WTC11 (cell line): ENCODE results near the gene ARHGEF28. TPM values are rescaled to one million over a fixed set of nuclear protein-coding genes. Genes with fewer than 3 reads are reported as not detected.

ENCODE experiments used
- ATAC-seq: fragments of 200-7000 bp; cut with Tn5 transposase; 2 replicates; pipeline ENCODE4 v1.10.0; 2021; ENCODE audit warnings: mild to moderate bottlenecking, moderate library complexity
- CTCF ChIA-PET: fragments of 300-600 bp; sonication (Branson Sonifier 250); formaldehyde crosslinking; loops from one replicate; lab custom pipeline; 2021; ENCODE audit warnings: antibody characterized with exemption; lab: Charles Lee
- POLR2A ChIA-PET: fragments of 350-600 bp; sonication (Branson Sonifier 250); formaldehyde crosslinking; loops from one replicate; lab custom pipeline; 2021; ENCODE audit warnings: antibody characterized with exemption; lab: Charles Lee
- DNase-seq: peaks from one replicate; pipeline ENCODE4 v3.0.0; 2021; ENCODE audit warnings: low spot score
- H3K27ac Mint-ChIP-seq: 2 replicates; pipeline ENCODE4 v1.8.0; 2021; ENCODE audit warnings: mixed read lengths
- H3K27me3 Mint-ChIP-seq: 2 replicates; pipeline ENCODE4 v1.8.0; 2021; ENCODE audit warnings: low read depth, mild to moderate bottlenecking, moderate library complexity, mixed read lengths
- H3K36me3 Mint-ChIP-seq: 2 replicates; pipeline ENCODE4 v1.8.0; 2021; ENCODE audit warnings: mixed read lengths
- H3K4me1 Mint-ChIP-seq: 2 replicates; pipeline ENCODE4 v1.8.0; 2022; ENCODE audit warnings: mixed read lengths
- H3K4me3 Mint-ChIP-seq: 2 replicates; pipeline ENCODE4 v1.8.0; 2021; ENCODE audit warnings: mild to moderate bottlenecking, moderate library complexity, mixed read lengths
- H3K9me3 Mint-ChIP-seq: 2 replicates; pipeline ENCODE4 v1.8.0; 2021; ENCODE audit warnings: mixed read lengths
- E2F5 ChIP-seq: sonication (generic); formaldehyde crosslinking; IDR thresholded peaks from 2 replicates; pipeline ENCODE4 v1.8.1; 2022; ENCODE audit warnings: mild to moderate bottlenecking, moderate library complexity, missing genetic modification reagents
- ESRRA ChIP-seq: sonication (generic); formaldehyde crosslinking; IDR thresholded peaks from 2 replicates; pipeline ENCODE4 v1.8.1; 2022; ENCODE audit warnings: mild to moderate bottlenecking, missing genetic modification reagents, borderline replicate concordance
- FOXK1 ChIP-seq: sonication (generic); formaldehyde crosslinking; IDR thresholded peaks from 2 replicates; pipeline ENCODE4 v1.8.0; 2022; ENCODE audit warnings: mild to moderate bottlenecking, moderate library complexity, missing genetic modification reagents
- GTF2I ChIP-seq: fragments of 250-450 bp; sonication (Bioruptor Pico); conservative IDR thresholded peaks from 2 replicates; pipeline ENCODE4 v1.4.0; 2021; ENCODE audit warnings: mild to moderate bottlenecking
- HMGXB4 ChIP-seq: sonication (generic); formaldehyde crosslinking; IDR thresholded peaks from 2 replicates; pipeline ENCODE4 v1.8.1; 2023; ENCODE audit warnings: mild to moderate bottlenecking, moderate library complexity, missing genetic modification reagents
- MXD4 ChIP-seq: fragments of 250-450 bp; sonication (Bioruptor Pico); IDR thresholded peaks from 2 replicates; pipeline ENCODE4 v1.8.0; 2021; ENCODE audit warnings: mild to moderate bottlenecking, moderate library complexity, borderline replicate concordance
- MYBL2 ChIP-seq: sonication (generic); formaldehyde crosslinking; IDR thresholded peaks from 2 replicates; pipeline ENCODE4 v1.8.1; 2023; ENCODE audit warnings: mild to moderate bottlenecking, moderate library complexity, missing genetic modification reagents
- RELA ChIP-seq: sonication (generic); formaldehyde crosslinking; IDR thresholded peaks from 2 replicates; pipeline ENCODE4 v1.8.1; 2022; ENCODE audit warnings: missing genetic modification reagents, mild to moderate bottlenecking, borderline replicate concordance
- TCF7 ChIP-seq: sonication (generic); formaldehyde crosslinking; IDR thresholded peaks from 2 replicates; pipeline ENCODE4 v1.8.0; 2022; ENCODE audit warnings: mild to moderate bottlenecking, low read depth, missing genetic modification reagents, moderate library complexity
- TEAD1 ChIP-seq: sonication (generic); formaldehyde crosslinking; IDR thresholded peaks from 2 replicates; pipeline ENCODE4 v1.8.0; 2022; ENCODE audit warnings: mild to moderate bottlenecking, missing genetic modification reagents
- ZNF121 ChIP-seq: sonication (generic); formaldehyde crosslinking; IDR thresholded peaks from 2 replicates; pipeline ENCODE4 v1.8.0; 2023; ENCODE audit warnings: missing genetic modification reagents
- ZNF263 ChIP-seq: sonication (generic); formaldehyde crosslinking; IDR thresholded peaks from 2 replicates; pipeline ENCODE4 v1.8.1; 2022; ENCODE audit warnings: low read depth, mild to moderate bottlenecking, moderate library complexity, missing genetic modification reagents
- ZNF512 ChIP-seq: sonication (generic); formaldehyde crosslinking; IDR thresholded peaks from 2 replicates; pipeline ENCODE4 v1.8.1; 2022; ENCODE audit warnings: missing genetic modification reagents, borderline replicate concordance
- ZSCAN18 ChIP-seq: fragments of 250-450 bp; sonication (Bioruptor Pico); IDR thresholded peaks from 2 replicates; pipeline ENCODE4 v2.1.2; 2022; ENCODE audit warnings: mild to moderate bottlenecking, moderate library complexity
- total RNA-seq: library from RNA; stranded (reverse); gene quantifications from 3 replicates; pipeline ENCODE4 v1.2.3, GENCODE V29; 2021
- TF ChIP-seq, protein P1 (sequence below): sonication (generic); formaldehyde crosslinking; IDR thresholded peaks from 2 replicates; pipeline ENCODE4 v1.8.0; 2022; ENCODE audit warnings: mild to moderate bottlenecking, missing genetic modification reagents
- TF ChIP-seq, protein P2 (sequence below): sonication (generic); formaldehyde crosslinking; IDR thresholded peaks from 2 replicates; pipeline ENCODE4 v1.8.1; 2023; ENCODE audit warnings: mild to moderate bottlenecking, missing genetic modification reagents, moderate library complexity
- TF ChIP-seq, protein P3 (sequence below): sonication (generic); formaldehyde crosslinking; IDR thresholded peaks from 2 replicates; pipeline ENCODE4 v1.8.1; 2023; ENCODE audit warnings: mild to moderate bottlenecking, missing genetic modification reagents
- TF ChIP-seq, protein P4 (sequence below): sonication (generic); formaldehyde crosslinking; IDR thresholded peaks from 2 replicates; pipeline ENCODE4 v1.8.1; 2023; ENCODE audit warnings: mild to moderate bottlenecking, missing genetic modification reagents
- TF ChIP-seq, protein P5 (sequence below): sonication (generic); formaldehyde crosslinking; conservative IDR thresholded peaks from 2 replicates; pipeline ENCODE4 v1.8.1; 2022; ENCODE audit warnings: mild to moderate bottlenecking, missing genetic modification reagents
- TF ChIP-seq, protein P6 (sequence below): fragments of 250-450 bp; sonication (Bioruptor Pico); IDR thresholded peaks from 2 replicates; pipeline ENCODE4 v1.9.0; 2021; ENCODE audit warnings: mild to moderate bottlenecking

Gene ARHGEF28
- total RNA-seq, 1 experiment from 2014 or later, result 0.96 TPM

DNA sequence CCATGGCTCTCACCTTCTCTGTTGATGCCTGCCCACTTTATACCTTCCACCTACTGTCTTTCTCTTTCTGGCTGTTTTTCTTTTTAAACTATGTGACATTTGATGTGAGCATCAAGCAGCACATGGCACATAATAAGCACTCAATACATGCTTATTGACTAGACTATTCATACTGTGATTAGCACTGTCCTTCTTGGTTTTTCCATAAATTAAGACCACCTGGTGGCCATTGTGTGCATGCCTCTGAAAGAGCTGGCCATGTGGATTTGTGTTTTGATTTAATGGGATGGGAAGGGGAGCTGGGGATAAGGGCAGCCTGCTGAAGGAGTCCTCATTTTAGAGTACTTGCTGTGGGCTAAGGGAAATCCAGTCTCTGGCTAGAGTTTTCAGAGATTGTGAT lies 79.4 kb downstream of the ARHGEF28 start:
- H3K27ac Mint-ChIP-seq, result no peak overlapping the region
- TF ChIP-seq, protein P1, sequence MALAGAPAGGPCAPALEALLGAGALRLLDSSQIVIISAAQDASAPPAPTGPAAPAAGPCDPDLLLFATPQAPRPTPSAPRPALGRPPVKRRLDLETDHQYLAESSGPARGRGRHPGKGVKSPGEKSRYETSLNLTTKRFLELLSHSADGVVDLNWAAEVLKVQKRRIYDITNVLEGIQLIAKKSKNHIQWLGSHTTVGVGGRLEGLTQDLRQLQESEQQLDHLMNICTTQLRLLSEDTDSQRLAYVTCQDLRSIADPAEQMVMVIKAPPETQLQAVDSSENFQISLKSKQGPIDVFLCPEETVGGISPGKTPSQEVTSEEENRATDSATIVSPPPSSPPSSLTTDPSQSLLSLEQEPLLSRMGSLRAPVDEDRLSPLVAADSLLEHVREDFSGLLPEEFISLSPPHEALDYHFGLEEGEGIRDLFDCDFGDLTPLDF (CRISPR knock-in tag), result no peak
- TF ChIP-seq, protein P2, sequence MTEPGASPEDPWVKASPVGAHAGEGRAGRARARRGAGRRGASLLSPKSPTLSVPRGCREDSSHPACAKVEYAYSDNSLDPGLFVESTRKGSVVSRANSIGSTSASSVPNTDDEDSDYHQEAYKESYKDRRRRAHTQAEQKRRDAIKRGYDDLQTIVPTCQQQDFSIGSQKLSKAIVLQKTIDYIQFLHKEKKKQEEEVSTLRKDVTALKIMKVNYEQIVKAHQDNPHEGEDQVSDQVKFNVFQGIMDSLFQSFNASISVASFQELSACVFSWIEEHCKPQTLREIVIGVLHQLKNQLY (CRISPR knock-in tag), result no peak
- TF ChIP-seq RELA (CRISPR knock-in tag), result no peak
- TF ChIP-seq ZNF263, result no peak
- TF ChIP-seq HMGXB4 (CRISPR knock-in tag), result no peak
- TF ChIP-seq E2F5 (CRISPR knock-in tag), result no peak
- TF ChIP-seq, all 79 proteins: peak for 0
- CTCF ChIA-PET, result interaction anchor here (0.5 to 2.8 kb wide), 8 partner anchors 11 to 108 kb away, joined by 3 to 11 read pairs (median 4); no protein-coding TSS in a partner anchor
- POLR2A ChIA-PET, result no interaction called here
- peaks cover 22% of the 10 kb centered on the region for H3K9me3 Mint-ChIP-seq
- no peaks in the 10 kb centered on the region for H3K4me1 Mint-ChIP-seq
- H3K4me3 Mint-ChIP-seq, result no peak overlapping the region
- H3K36me3 Mint-ChIP-seq, result peaks cover 3% of the 10 kb centered on the region; the same call in 1 of the 2 replicates
- no peak for ATAC-seq
- H3K27me3 Mint-ChIP-seq, result no peaks in the 10 kb centered on the region
- no peak for DNase-seq

- Mint-ChIP-seq H3K36me3 (peaks cover 3% of the 10 kb centered on the region; the same call in 1 of the 2 replicates), H3K9me3 (peaks cover 23% of the 10 kb centered on the region), H3K4me1 (no peaks in the 10 kb centered on the region), H3K27ac (no peak overlapping the region), H3K4me3 (no peak overlapping the region), H3K27me3 (no peaks in the 10 kb centered on the region)
- ATAC-seq, result no peak
- CTCF ChIA-PET, result interaction anchor here (2.8 kb wide), 1 partner anchor 13 kb away, joined by 11 read pairs; no protein-coding TSS in a partner anchor
- no peak for DNase-seq
- POLR2A ChIA-PET, result no interaction called here
- TF ChIP-seq ZSCAN18 (CRISPR knock-in tag) (no peak), MXD4 (no peak), TEAD1 (CRISPR knock-in tag) (no peak), TCF7 (CRISPR knock-in tag) (no peak), GTF2I (no peak), MYBL2 (CRISPR knock-in tag) (no peak), FOXK1 (no peak), RELA (CRISPR knock-in tag) (no peak), ESRRA (no peak), ZNF512 (CRISPR knock-in tag) (no peak), ZNF121 (CRISPR knock-in tag) (no peak)
- TF ChIP-seq, protein P3, sequence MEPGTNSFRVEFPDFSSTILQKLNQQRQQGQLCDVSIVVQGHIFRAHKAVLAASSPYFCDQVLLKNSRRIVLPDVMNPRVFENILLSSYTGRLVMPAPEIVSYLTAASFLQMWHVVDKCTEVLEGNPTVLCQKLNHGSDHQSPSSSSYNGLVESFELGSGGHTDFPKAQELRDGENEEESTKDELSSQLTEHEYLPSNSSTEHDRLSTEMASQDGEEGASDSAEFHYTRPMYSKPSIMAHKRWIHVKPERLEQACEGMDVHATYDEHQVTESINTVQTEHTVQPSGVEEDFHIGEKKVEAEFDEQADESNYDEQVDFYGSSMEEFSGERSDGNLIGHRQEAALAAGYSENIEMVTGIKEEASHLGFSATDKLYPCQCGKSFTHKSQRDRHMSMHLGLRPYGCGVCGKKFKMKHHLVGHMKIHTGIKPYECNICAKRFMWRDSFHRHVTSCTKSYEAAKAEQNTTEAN, result no peak
- TF ChIP-seq, protein P4, sequence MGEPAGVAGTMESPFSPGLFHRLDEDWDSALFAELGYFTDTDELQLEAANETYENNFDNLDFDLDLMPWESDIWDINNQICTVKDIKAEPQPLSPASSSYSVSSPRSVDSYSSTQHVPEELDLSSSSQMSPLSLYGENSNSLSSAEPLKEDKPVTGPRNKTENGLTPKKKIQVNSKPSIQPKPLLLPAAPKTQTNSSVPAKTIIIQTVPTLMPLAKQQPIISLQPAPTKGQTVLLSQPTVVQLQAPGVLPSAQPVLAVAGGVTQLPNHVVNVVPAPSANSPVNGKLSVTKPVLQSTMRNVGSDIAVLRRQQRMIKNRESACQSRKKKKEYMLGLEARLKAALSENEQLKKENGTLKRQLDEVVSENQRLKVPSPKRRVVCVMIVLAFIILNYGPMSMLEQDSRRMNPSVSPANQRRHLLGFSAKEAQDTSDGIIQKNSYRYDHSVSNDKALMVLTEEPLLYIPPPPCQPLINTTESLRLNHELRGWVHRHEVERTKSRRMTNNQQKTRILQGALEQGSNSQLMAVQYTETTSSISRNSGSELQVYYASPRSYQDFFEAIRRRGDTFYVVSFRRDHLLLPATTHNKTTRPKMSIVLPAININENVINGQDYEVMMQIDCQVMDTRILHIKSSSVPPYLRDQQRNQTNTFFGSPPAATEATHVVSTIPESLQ, result no peak
- TF ChIP-seq, protein P5, sequence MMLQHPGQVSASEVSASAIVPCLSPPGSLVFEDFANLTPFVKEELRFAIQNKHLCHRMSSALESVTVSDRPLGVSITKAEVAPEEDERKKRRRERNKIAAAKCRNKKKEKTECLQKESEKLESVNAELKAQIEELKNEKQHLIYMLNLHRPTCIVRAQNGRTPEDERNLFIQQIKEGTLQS (CRISPR knock-in tag), result no peak
- TF ChIP-seq, protein P6, sequence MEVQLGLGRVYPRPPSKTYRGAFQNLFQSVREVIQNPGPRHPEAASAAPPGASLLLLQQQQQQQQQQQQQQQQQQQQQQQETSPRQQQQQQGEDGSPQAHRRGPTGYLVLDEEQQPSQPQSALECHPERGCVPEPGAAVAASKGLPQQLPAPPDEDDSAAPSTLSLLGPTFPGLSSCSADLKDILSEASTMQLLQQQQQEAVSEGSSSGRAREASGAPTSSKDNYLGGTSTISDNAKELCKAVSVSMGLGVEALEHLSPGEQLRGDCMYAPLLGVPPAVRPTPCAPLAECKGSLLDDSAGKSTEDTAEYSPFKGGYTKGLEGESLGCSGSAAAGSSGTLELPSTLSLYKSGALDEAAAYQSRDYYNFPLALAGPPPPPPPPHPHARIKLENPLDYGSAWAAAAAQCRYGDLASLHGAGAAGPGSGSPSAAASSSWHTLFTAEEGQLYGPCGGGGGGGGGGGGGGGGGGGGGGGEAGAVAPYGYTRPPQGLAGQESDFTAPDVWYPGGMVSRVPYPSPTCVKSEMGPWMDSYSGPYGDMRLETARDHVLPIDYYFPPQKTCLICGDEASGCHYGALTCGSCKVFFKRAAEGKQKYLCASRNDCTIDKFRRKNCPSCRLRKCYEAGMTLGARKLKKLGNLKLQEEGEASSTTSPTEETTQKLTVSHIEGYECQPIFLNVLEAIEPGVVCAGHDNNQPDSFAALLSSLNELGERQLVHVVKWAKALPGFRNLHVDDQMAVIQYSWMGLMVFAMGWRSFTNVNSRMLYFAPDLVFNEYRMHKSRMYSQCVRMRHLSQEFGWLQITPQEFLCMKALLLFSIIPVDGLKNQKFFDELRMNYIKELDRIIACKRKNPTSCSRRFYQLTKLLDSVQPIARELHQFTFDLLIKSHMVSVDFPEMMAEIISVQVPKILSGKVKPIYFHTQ, result no peak
These were observed 81.0 kb downstream of the ARHGEF28 start for GRCh38 chr5:73706963-73707362.
